ENCODE data around the gene CHST7. TPM values are rescaled to one million over a fixed set of nuclear protein-coding genes. Genes with fewer than 3 reads are reported as not detected.

Gene CHST7
- total and polyA plus RNA-seq, 2 of the 8 experiments (the other 6 are each of a cell fraction or from before 2014, with no cell fraction given) = 7.9 to 14.1 TPM

DNA sequence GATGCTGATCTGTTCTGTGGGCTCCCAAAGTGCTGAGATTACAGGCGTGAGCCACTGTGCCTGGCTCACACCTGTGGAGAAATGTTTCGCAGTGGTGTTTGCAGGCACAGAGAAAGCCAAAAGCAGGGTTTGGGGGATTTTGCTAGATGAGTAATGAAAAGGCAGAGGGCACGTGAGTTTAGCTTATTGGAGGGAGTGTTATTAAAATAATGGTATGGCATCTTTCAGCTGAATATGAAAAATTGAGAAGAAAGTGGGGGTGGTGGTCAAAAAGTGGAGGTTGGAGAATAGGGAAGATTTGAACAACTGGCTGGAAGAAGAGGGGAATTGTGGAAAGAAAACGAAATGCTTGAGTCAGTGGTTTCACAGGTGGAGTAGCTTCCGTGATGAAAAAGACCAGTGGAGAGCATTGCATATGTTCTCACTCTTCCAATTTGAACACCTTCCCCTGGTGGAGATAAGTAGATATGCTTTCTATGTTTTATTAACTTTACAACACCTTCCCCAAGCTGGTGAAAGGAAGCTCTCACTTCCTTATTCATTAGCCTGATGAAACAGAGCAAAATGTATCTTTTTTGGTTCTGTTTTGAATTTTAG lies 1.1 kb upstream of the CHST7 start:
- Histone ChIP-seq H3K27me3 (replicated peaks in 1 of 4; ENCODE audit: control insufficient read depth in 3 of 4, extremely low read depth in 1 of 4, insufficient read depth in 3 of 4, low read length in 3 of 4) (no peaks in the 10 kb centered on the region; a peak in 1 of 7 replicates), H3K4ac (replicated peaks; ENCODE audit: insufficient read length, low read depth, low read length) (no peak overlapping the region), H2BK5ac (ENCODE audit: low read depth, low read length) (no peak overlapping the region), H2BK20ac (ENCODE audit: low read length) (no peak overlapping the region), H4K5ac (ENCODE audit: insufficient read length, low read depth, low read length) (no peak overlapping the region), H3K9ac (replicated peaks in 1 of 4; ENCODE audit: extremely low read depth in 1 of 4, low read depth in 3 of 4, low read length in 3 of 4) (no peak overlapping the region), H3K14ac (ENCODE audit: insufficient read length) (no peak overlapping the region), H2AK5ac (ENCODE audit: low read depth, low read length) (no peak overlapping the region), H3K79me2 (ENCODE audit: control insufficient read depth in 1 of 2, insufficient read depth in 2 of 2, low read length in 2 of 2) (peaks cover 0 to 22% of the 10 kb centered on the region in 2 experiments; a peak in 2 of 4 replicates), H2AFZ (ENCODE audit: low read length) (no peak overlapping the region), H3K4me3 (ENCODE audit: extremely low read depth in 1 of 4, insufficient read depth in 2 of 4, low read depth in 3 of 4, low read length in 4 of 4) (no peak overlapping the region), H3K9me3 (ENCODE audit: insufficient read depth in 2 of 2, low read depth in 1 of 2, low read length in 1 of 2) (no peaks in the 10 kb centered on the region), H4K20me1 (replicated peaks in 1 of 2; ENCODE audit: control insufficient read depth in 1 of 2, insufficient read depth in 2 of 2, low read length in 2 of 2) (peaks cover 0 to 5% of the 10 kb centered on the region in 2 experiments), H3K18ac (ENCODE audit: extremely low read depth, low read length) (no peak overlapping the region), H3K4me1 (replicated peaks in 1 of 4; ENCODE audit: control insufficient read depth in 3 of 4, insufficient read depth in 4 of 4, low read length in 3 of 4) (peaks cover 0 to 12% (median 3%) of the 10 kb centered on the region in 4 experiments; a peak in 3 of 7 replicates), H3K56ac (replicated peaks; ENCODE audit: insufficient read length, low read depth, low read length) (no peak overlapping the region), H3K23ac (ENCODE audit: insufficient read length) (no peak overlapping the region), H2BK15ac (ENCODE audit: low read length) (no peak overlapping the region), H3K4me2 (ENCODE audit: insufficient read depth in 1 of 2, low read depth in 2 of 2, low read length in 2 of 2) (no peak overlapping the region; a peak in 1 of 4 replicates), H4K91ac (replicated peaks; ENCODE audit: insufficient read length, low read length) (no peak overlapping the region), H2BK120ac (replicated peaks; ENCODE audit: low read depth, low read length) (no peak overlapping the region), H3K36me3 (ENCODE audit: control insufficient read depth in 2 of 4, insufficient read depth in 4 of 4, low read length in 3 of 4) (no peaks in the 10 kb centered on the region), H2BK12ac (ENCODE audit: low read depth, low read length) (no peak overlapping the region), H3K23me2 (ENCODE audit: low read depth, low read length) (peaks cover 6% of the 10 kb centered on the region), H3K27ac (ENCODE audit: low read depth, low read length) (no peak overlapping the region), H4K8ac (ENCODE audit: extremely low read depth, insufficient read depth, low read length) (no peak overlapping the region), H3K79me1 (ENCODE audit: low read depth, low read length) (no peaks in the 10 kb centered on the region)
- ChIA-PET CTCF (ENCODE audit: partially characterized antibody) (interaction anchor here (1.1 kb wide), 1 partner anchor 87 kb away, joined by 3 read pairs; no protein-coding TSS in a partner anchor), POLR2A (ENCODE audit: partially characterized antibody) (interaction anchor here (1.5 kb wide), 1 partner anchor 21 kb away, joined by 4 read pairs; no protein-coding TSS in a partner anchor)
- no peak for FAIRE-seq
- DNase-seq (ENCODE audit: low read depth in 1 of 2, low spot score in 2 of 2) = no peak
- 83% methylated on average over 4 of the region's 5 CpGs; no CpG with 5 or more reads in 1 of the 2 experiments for WGBS, 2 experiments (ENCODE audit: extremely low coverage in 1 of 2, insufficient coverage in 1 of 2, insufficient read length in 1 of 2, insufficient replicate concordance in 2 of 2, low coverage in 1 of 2, low lambda C conversion rate in 2 of 2, missing lambda C conversion rate in 1 of 2)
- TF ChIP-seq JUND (IDR thresholded peaks at IDR 0.05; ENCODE audit: low read length) (no peak), RAD21 (IDR thresholded peaks at IDR 0.05 in 1 of 2, conservative IDR thresholded peaks at IDR 0.05 in 1 of 2; ENCODE audit: low read depth in 2 of 2, low read length in 2 of 2) (no peak), CTBP2 (IDR thresholded peaks at IDR 0.05; ENCODE audit: borderline replicate concordance, insufficient read depth, insufficient read length, low read length) (no peak), CEBPB (IDR thresholded peaks at IDR 0.05; ENCODE audit: low read depth, low read length) (no peak), CBX8 (IDR thresholded peaks at IDR 0.05; ENCODE audit: borderline replicate concordance, low read depth, low read length) (no peak), POLR2A (IDR thresholded peaks at IDR 0.05; ENCODE audit: control extremely low read depth in 1 of 2, low read depth in 2 of 2, low read length in 2 of 2) (no peak)
- TF ChIP-seq, protein P1, sequence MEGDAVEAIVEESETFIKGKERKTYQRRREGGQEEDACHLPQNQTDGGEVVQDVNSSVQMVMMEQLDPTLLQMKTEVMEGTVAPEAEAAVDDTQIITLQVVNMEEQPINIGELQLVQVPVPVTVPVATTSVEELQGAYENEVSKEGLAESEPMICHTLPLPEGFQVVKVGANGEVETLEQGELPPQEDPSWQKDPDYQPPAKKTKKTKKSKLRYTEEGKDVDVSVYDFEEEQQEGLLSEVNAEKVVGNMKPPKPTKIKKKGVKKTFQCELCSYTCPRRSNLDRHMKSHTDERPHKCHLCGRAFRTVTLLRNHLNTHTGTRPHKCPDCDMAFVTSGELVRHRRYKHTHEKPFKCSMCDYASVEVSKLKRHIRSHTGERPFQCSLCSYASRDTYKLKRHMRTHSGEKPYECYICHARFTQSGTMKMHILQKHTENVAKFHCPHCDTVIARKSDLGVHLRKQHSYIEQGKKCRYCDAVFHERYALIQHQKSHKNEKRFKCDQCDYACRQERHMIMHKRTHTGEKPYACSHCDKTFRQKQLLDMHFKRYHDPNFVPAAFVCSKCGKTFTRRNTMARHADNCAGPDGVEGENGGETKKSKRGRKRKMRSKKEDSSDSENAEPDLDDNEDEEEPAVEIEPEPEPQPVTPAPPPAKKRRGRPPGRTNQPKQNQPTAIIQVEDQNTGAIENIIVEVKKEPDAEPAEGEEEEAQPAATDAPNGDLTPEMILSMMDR (IDR thresholded peaks at IDR 0.05; ENCODE audit: control extremely low read depth in 1 of 3, insufficient read depth in 1 of 3, low read depth in 1 of 3, low read length in 3 of 3) = no peak
- TF ChIP-seq, protein P2, sequence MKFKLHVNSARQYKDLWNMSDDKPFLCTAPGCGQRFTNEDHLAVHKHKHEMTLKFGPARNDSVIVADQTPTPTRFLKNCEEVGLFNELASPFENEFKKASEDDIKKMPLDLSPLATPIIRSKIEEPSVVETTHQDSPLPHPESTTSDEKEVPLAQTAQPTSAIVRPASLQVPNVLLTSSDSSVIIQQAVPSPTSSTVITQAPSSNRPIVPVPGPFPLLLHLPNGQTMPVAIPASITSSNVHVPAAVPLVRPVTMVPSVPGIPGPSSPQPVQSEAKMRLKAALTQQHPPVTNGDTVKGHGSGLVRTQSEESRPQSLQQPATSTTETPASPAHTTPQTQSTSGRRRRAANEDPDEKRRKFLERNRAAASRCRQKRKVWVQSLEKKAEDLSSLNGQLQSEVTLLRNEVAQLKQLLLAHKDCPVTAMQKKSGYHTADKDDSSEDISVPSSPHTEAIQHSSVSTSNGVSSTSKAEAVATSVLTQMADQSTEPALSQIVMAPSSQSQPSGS (IDR thresholded peaks at IDR 0.05; ENCODE audit: low read length) = no peak

Data from H1 (cell line).